ENCODE measurements around the gene PPP2R2D.

Gene PPP2R2D

GRCh38 chr10:132005147-132005546 is 104.3 kb downstream of the PPP2R2D start:
- Histone ChIP-seq H3K9me3 (ENCODE audit: low read depth, low read length) (no peaks in the 10 kb centered on the region), H3K4me3 (no peak overlapping the region), H3K27ac (no peak overlapping the region), H3K36me3 (ENCODE audit: insufficient read depth, low read length) (no peaks in the 10 kb centered on the region), H3K9ac (ENCODE audit: insufficient read length) (no peak overlapping the region)
- TF ChIP-seq POLR2AphosphoS5 (IDR thresholded peaks at IDR 0.05; ENCODE audit: borderline replicate concordance, low read depth, low read length) (no peak), EZH2 (IDR thresholded peaks at IDR 0.05) (no peak), FOXP2 (optimal IDR thresholded peaks at IDR 0.05; ENCODE audit: control extremely low read depth, extremely low read length, insufficient read depth) (no peak)
- DNase-seq (ENCODE audit: low read depth, low spot score), result no peak

GRCh38 chr10:132006966-132007365 is 106.2 kb downstream of the PPP2R2D start:
- Histone ChIP-seq H3K27ac (no peak overlapping the region), H3K4me3 (no peak overlapping the region), H3K9ac (ENCODE audit: insufficient read length) (no peak overlapping the region), H3K9me3 (ENCODE audit: low read depth, low read length) (no peaks in the 10 kb centered on the region), H3K36me3 (ENCODE audit: insufficient read depth, low read length) (no peaks in the 10 kb centered on the region)
- TF ChIP-seq EZH2 (IDR thresholded peaks at IDR 0.05) (no peak), FOXP2 (optimal IDR thresholded peaks at IDR 0.05; ENCODE audit: control extremely low read depth, extremely low read length, insufficient read depth) (no peak), POLR2AphosphoS5 (IDR thresholded peaks at IDR 0.05; ENCODE audit: borderline replicate concordance, low read depth, low read length) (no peak)
- DNase-seq (ENCODE audit: low read depth, low spot score), result no peak

GRCh38 chr10:132007681-132008080 is 106.9 kb downstream of the PPP2R2D start:
- no peak overlapping the region for H3K27ac ChIP-seq

More at GRCh38 chr10:132007681-132008080, 106.9 kb downstream of the PPP2R2D start:
- H3K4me3 ChIP-seq, result no peak overlapping the region
- TF ChIP-seq EZH2 (IDR thresholded peaks at IDR 0.05) (no peak), POLR2AphosphoS5 (IDR thresholded peaks at IDR 0.05; ENCODE audit: borderline replicate concordance, low read depth, low read length) (no peak), FOXP2 (optimal IDR thresholded peaks at IDR 0.05; ENCODE audit: control extremely low read depth, extremely low read length, insufficient read depth) (no peak)
- no peak for DNase-seq (ENCODE audit: low read depth, low spot score)
- H3K36me3 ChIP-seq (ENCODE audit: insufficient read depth, low read length), result no peaks in the 10 kb centered on the region
- H3K9ac ChIP-seq (ENCODE audit: insufficient read length), result no peak overlapping the region
- no peaks in the 10 kb centered on the region for H3K9me3 ChIP-seq (ENCODE audit: low read depth, low read length)
